PC-9 (cell line): ENCODE results near the gene SLC17A7.

ENCODE experiments used
- EZH2 ChIP-seq: fragments of 200-600 bp; sonication (generic); IDR thresholded peaks from 2 replicates; pipeline ENCODE4 v1.8.0; 2017; ENCODE audit warnings: antibody characterized with exemption, low read depth
- TF ChIP-seq, protein P1 (sequence below): fragments of 200-600 bp; sonication (generic); conservative IDR thresholded peaks from 2 replicates; pipeline ENCODE4 v1.6.1; 2017; ENCODE audit warnings: mixed run types, antibody characterized with exemption, mild to moderate bottlenecking, moderate library complexity

- no peak for TF ChIP-seq EZH2
- TF ChIP-seq, protein P1, sequence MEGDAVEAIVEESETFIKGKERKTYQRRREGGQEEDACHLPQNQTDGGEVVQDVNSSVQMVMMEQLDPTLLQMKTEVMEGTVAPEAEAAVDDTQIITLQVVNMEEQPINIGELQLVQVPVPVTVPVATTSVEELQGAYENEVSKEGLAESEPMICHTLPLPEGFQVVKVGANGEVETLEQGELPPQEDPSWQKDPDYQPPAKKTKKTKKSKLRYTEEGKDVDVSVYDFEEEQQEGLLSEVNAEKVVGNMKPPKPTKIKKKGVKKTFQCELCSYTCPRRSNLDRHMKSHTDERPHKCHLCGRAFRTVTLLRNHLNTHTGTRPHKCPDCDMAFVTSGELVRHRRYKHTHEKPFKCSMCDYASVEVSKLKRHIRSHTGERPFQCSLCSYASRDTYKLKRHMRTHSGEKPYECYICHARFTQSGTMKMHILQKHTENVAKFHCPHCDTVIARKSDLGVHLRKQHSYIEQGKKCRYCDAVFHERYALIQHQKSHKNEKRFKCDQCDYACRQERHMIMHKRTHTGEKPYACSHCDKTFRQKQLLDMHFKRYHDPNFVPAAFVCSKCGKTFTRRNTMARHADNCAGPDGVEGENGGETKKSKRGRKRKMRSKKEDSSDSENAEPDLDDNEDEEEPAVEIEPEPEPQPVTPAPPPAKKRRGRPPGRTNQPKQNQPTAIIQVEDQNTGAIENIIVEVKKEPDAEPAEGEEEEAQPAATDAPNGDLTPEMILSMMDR: no peak
Observed at GRCh38 chr19:49481020-49481683, 39.8 kb upstream of the SLC17A7 start.
